CD14-positive monocyte (primary cell): Measurements from ENCODE around the gene ITPK1. TPM values are rescaled to one million over a fixed set of nuclear protein-coding genes. Genes with fewer than 3 reads are reported as not detected.

Experiments used
- DNase-seq, 3 donors: peaks; one replicate each; pipeline ENCODE4 v3.0.0-alpha.2; 2011 to 2022
- H2AFZ ChIP-seq: 2 replicates; pipeline ENCODE4 v1.6.0; 2012; ENCODE audit warnings: mild to moderate bottlenecking, low read depth, low read length, inconsistent platforms; ENCODE audit not compliant: insufficient read depth, poor library complexity, severe bottlenecking
- H3K27ac ChIP-seq, 2 donors: 1 replicate in 1 of 2; 2 replicates in 1 of 2; pipeline ENCODE4 v1.5.1; 2012 to 2013; ENCODE audit warnings: low read length in 2 of 2, control low read depth in 1 of 2, inconsistent platforms in 1 of 2, low read depth in 1 of 2, mild to moderate bottlenecking in 1 of 2
- H3K27me3 ChIP-seq, 2 donors: one replicate each; pipeline versions ENCODE4 v1.6.0 to v1.6.1; 2011 to 2013; ENCODE audit warnings: low read length in 2 of 2; ENCODE audit not compliant: control insufficient read depth in 2 of 2, insufficient read depth in 2 of 2
- H3K36me3 ChIP-seq, 2 donors: replicated peaks in 1 of 2; 1 replicate in 1 of 2; 2 replicates in 1 of 2; pipeline versions ENCODE4 v1.5.1 to v1.6.1; 2012 to 2013; ENCODE audit warnings: low read length in 2 of 2, control low read depth in 1 of 2, inconsistent platforms in 1 of 2, mild to moderate bottlenecking in 1 of 2; ENCODE audit not compliant: insufficient read depth in 2 of 2, control insufficient read depth in 1 of 2
- H3K4me1 ChIP-seq, 2 donors: 1 replicate in 1 of 2; 2 replicates in 1 of 2; pipeline versions ENCODE4 v1.5.1 to v1.6.1; 2012 to 2013; ENCODE audit warnings: low read length in 2 of 2, control low read depth in 1 of 2, inconsistent platforms in 1 of 2, mild to moderate bottlenecking in 1 of 2, moderate library complexity in 1 of 2; ENCODE audit not compliant: insufficient read depth in 2 of 2, control insufficient read depth in 1 of 2
- H3K4me2 ChIP-seq: replicated peaks from 2 replicates; pipeline ENCODE3; 2012; ENCODE audit warnings: low read length, moderate library complexity, mild to moderate bottlenecking; ENCODE audit not compliant: poor library complexity, severe bottlenecking; ENCODE audit errors: extremely low read depth
- H3K4me3 ChIP-seq, 3 experiments: fragments of 200-600 bp in 1 of 3; sonication (generic) in 1 of 3; replicated peaks in 1 of 3; 1 replicate in 2 of 3; 2 replicates in 1 of 3; pipeline ENCODE4 v1.5.1; 2011 to 2013; ENCODE audit warnings: low read length in 3 of 3, mild to moderate bottlenecking in 3 of 3, control low read depth in 2 of 3, low read depth in 2 of 3, inconsistent platforms in 1 of 3, moderate library complexity in 1 of 3
- H3K79me2 ChIP-seq: 2 replicates; pipeline ENCODE4 v1.6.0; 2012; ENCODE audit warnings: mild to moderate bottlenecking, control low read depth, inconsistent platforms, low read length, moderate library complexity; ENCODE audit not compliant: insufficient read depth
- H3K9ac ChIP-seq: 2 replicates; pipeline ENCODE4 v1.6.0; 2017; ENCODE audit warnings: low read length, mild to moderate bottlenecking; ENCODE audit not compliant: insufficient read depth, poor library complexity, severe bottlenecking
- H3K9me3 ChIP-seq, 2 donors: replicated peaks in 1 of 2; 1 replicate in 1 of 2; 2 replicates in 1 of 2; pipeline versions ENCODE4 v1.5.1 to v1.6.1; 2012 to 2013; ENCODE audit warnings: low read length in 2 of 2, control low read depth in 1 of 2; ENCODE audit not compliant: control insufficient read depth in 1 of 2, insufficient read depth in 1 of 2
- H4K20me1 ChIP-seq: 2 replicates; pipeline ENCODE4 v1.6.0; 2012; ENCODE audit warnings: mild to moderate bottlenecking, low read length, control low read depth, moderate library complexity; ENCODE audit not compliant: insufficient read depth
- H3K27ac Mint-ChIP-seq, 7 donors: one replicate each; pipeline ENCODE4 v1.8.0; 2020; ENCODE audit warnings: mild to moderate bottlenecking in 7 of 7, mixed read lengths in 7 of 7, moderate library complexity in 6 of 7, inconsistent platforms in 2 of 7
- H3K27me3 Mint-ChIP-seq, 3 donors: one replicate each; pipeline ENCODE4 v1.8.0; 2021 to 2022; ENCODE audit warnings: low read depth in 3 of 3, mild to moderate bottlenecking in 3 of 3, mixed read lengths in 3 of 3, moderate library complexity in 3 of 3, inconsistent platforms in 1 of 3
- H3K36me3 Mint-ChIP-seq, 2 donors: one replicate each; pipeline ENCODE4 v1.8.0; 2020; ENCODE audit warnings: mixed read lengths in 2 of 2, inconsistent platforms in 1 of 2, mild to moderate bottlenecking in 1 of 2
- H3K4me1 Mint-ChIP-seq: one replicate; pipeline ENCODE4 v1.8.0; 2020; ENCODE audit warnings: mild to moderate bottlenecking, mixed read lengths
- H3K4me3 Mint-ChIP-seq, 2 donors: one replicate each; pipeline ENCODE4 v1.8.0; 2020; ENCODE audit warnings: mild to moderate bottlenecking in 2 of 2, mixed read lengths in 2 of 2, moderate library complexity in 1 of 2
- H3K9me3 Mint-ChIP-seq, 7 donors: one replicate each; pipeline ENCODE4 v1.8.0; 2020 to 2022; ENCODE audit warnings: mixed read lengths in 7 of 7, mild to moderate bottlenecking in 6 of 7, moderate library complexity in 6 of 7, inconsistent platforms in 2 of 7
- CTCF ChIP-seq: fragments of 200-600 bp; IDR thresholded peaks from one replicate; pipeline ENCODE4 v1.8.0; 2022; ENCODE audit warnings: antibody characterized with exemption, mild to moderate bottlenecking
- WGBS: methylation state at CpG from one replicate; pipeline ENCODE4 v1.1.5; 2013; ENCODE audit warnings: missing lambda C conversion rate; ENCODE audit not compliant: insufficient coverage; 5-methylcytosine and 5-hydroxymethylcytosine counted together
- intact Hi-C, 2 donors: fragments of 100-400 bp; cut with micrococcal nuclease; formaldehyde crosslinking; loops; one replicate each; pipeline versions ENCODE4 v1.15.0 to v1.15.1; 2023
- polyA plus RNA-seq, 3 donors: library from polyadenylated mRNA; depleted of rRNA in 1 of 3; unstranded in 2 of 3; stranded (reverse) in 1 of 3; fragments of 300-500 nt in 2 of 3; fragments of >200 nt in 1 of 3; fragmentation: Illumina TruSeq in 2 of 3; gene quantifications; 1 replicate in 2 of 3; 2 replicates in 1 of 3; pipeline ENCODE4 v1.2.3, GENCODE V29; 2012 to 2021

Gene ITPK1
- polyA plus RNA-seq, 3 donors: 57.1 to 144 (median 63.0) TPM

GRCh38 chr14:93030761-93031160 is 85.0 kb downstream of the ITPK1 start:
- H3K9ac ChIP-seq: peak overlapping the region; percentile 30
- H3K79me2 ChIP-seq: peaks cover 86% of the 10 kb centered on the region
- H3K4me1 Mint-ChIP-seq: peaks cover 65% of the 10 kb centered on the region
- peaks cover 0 to 3% (median 0%) of the 10 kb centered on the region in 3 donors for H3K27me3 Mint-ChIP-seq
- H2AFZ ChIP-seq: no peak overlapping the region
- DNase-seq: peak in 1 of 3 donors; percentile 20
- H3K27ac Mint-ChIP-seq: peak overlapping the region in 6 of 7 donors; percentile 42 to 95 (median 82)
- no peak for TF ChIP-seq CTCF
- H3K36me3 Mint-ChIP-seq: peaks cover 21 to 34% of the 10 kb centered on the region in 2 donors
- H4K20me1 ChIP-seq: peaks cover 98% of the 10 kb centered on the region
- intact Hi-C loops: loop anchor here in 1 of 2 donors (5.0 kb wide), 2 partner anchors 42 to 58 kb away; no protein-coding TSS in a partner anchor
- H3K9me3 ChIP-seq: no peaks in the 10 kb centered on the region
- no peak overlapping the region for H3K4me3 Mint-ChIP-seq
- 78% methylated on average over 8 of the region's 10 CpGs for WGBS
- peaks cover 0 to 35% of the 10 kb centered on the region in 2 donors for H3K36me3 ChIP-seq
- H3K4me3 ChIP-seq: no peak overlapping the region
- no peak overlapping the region for H3K4me2 ChIP-seq
- H3K9me3 Mint-ChIP-seq: peaks cover 0 to 2% (median 0%) of the 10 kb centered on the region in 7 donors
- no peaks in the 10 kb centered on the region for H3K27me3 ChIP-seq
- H3K4me1 ChIP-seq: peaks cover 50 to 51% of the 10 kb centered on the region in 2 donors
- H3K27ac ChIP-seq: peak overlapping the region; percentile 60 to 85

- H3K4me1 ChIP-seq: peaks cover 48% of the 10 kb centered on the region in 2 donors
- H4K20me1 ChIP-seq: peaks cover 98% of the 10 kb centered on the region
- no peak for DNase-seq
- intact Hi-C loops: loop anchor here in 1 of 2 donors (5.0 kb wide), 2 partner anchors 42 to 58 kb away; no protein-coding TSS in a partner anchor
- peaks cover 0 to 3% (median 0%) of the 10 kb centered on the region in 3 donors for H3K27me3 Mint-ChIP-seq
- no peak overlapping the region for H3K9ac ChIP-seq
- peaks cover 0 to 37% of the 10 kb centered on the region in 2 donors for H3K36me3 ChIP-seq
- H3K9me3 Mint-ChIP-seq: peaks cover 0 to 2% (median 0%) of the 10 kb centered on the region in 7 donors
- peaks cover 26 to 42% of the 10 kb centered on the region in 2 donors for H3K36me3 Mint-ChIP-seq
- H3K27ac Mint-ChIP-seq: peak overlapping the region in 2 of 7 donors; percentile 18 to 42
- peaks cover 61% of the 10 kb centered on the region for H3K4me1 Mint-ChIP-seq
- TF ChIP-seq CTCF: no peak
- H2AFZ ChIP-seq: no peak overlapping the region
- H3K4me3 Mint-ChIP-seq: no peak overlapping the region
- H3K27me3 ChIP-seq: no peaks in the 10 kb centered on the region
- H3K79me2 ChIP-seq: peaks cover 86% of the 10 kb centered on the region
- 100% methylated on average over 4 of the region's 8 CpGs for WGBS
- no peak overlapping the region for H3K4me3 ChIP-seq
- H3K9me3 ChIP-seq: no peaks in the 10 kb centered on the region
- H3K4me2 ChIP-seq: no peak overlapping the region
- H3K27ac ChIP-seq: peak overlapping the region in 1 of 2 donors; percentile 45
Observed at GRCh38 chr14:93029911-93030508, 85.7 kb downstream of the ITPK1 start.
